DOHH2 (cell line): ENCODE data around the gene PPP2R2C.

Source experiments
- EZH2phosphoT487 ChIP-seq: fragments of 200-600 bp; sonication (generic); IDR thresholded peaks from 2 replicates; pipeline ENCODE4 v1.6.1; 2017; ENCODE audit warnings: borderline replicate concordance, mild to moderate bottlenecking, antibody characterized with exemption, low read length, moderate library complexity, mixed read lengths
- TF ChIP-seq, protein P1 (sequence below): fragments of 200-600 bp; sonication (generic); IDR thresholded peaks from one replicate; pipeline ENCODE4 v1.5.1; 2014; ENCODE audit warnings: antibody characterized with exemption, mild to moderate bottlenecking, low read depth, low read length; ENCODE audit not compliant: poor library complexity, severe bottlenecking

DNA sequence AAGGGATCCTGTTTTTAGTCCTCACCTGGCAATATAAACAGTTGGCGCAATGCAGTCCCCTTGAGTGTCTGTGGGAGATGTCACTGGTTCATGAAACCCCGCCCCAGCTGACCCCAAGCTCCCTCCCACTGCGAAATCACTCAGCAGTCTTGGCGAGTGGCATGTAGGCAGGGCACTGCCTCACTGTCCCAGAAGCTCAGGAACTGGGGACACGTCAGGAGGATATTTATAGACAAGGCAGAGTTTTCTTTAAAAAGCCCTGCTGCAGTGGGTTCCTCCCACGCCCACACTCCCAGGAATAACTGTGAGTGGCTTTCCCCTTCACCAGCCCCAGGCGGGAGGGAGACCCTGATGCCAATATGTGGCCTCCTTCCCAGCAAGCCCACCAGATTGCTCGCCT is 44.3 kb upstream of the PPP2R2C start:
- TF ChIP-seq, protein P1, sequence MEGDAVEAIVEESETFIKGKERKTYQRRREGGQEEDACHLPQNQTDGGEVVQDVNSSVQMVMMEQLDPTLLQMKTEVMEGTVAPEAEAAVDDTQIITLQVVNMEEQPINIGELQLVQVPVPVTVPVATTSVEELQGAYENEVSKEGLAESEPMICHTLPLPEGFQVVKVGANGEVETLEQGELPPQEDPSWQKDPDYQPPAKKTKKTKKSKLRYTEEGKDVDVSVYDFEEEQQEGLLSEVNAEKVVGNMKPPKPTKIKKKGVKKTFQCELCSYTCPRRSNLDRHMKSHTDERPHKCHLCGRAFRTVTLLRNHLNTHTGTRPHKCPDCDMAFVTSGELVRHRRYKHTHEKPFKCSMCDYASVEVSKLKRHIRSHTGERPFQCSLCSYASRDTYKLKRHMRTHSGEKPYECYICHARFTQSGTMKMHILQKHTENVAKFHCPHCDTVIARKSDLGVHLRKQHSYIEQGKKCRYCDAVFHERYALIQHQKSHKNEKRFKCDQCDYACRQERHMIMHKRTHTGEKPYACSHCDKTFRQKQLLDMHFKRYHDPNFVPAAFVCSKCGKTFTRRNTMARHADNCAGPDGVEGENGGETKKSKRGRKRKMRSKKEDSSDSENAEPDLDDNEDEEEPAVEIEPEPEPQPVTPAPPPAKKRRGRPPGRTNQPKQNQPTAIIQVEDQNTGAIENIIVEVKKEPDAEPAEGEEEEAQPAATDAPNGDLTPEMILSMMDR, result no peak
- no peak for TF ChIP-seq EZH2phosphoT487
